Prostate gland (tissue), 2 donors: ENCODE measurements around the gene FUT3. TPM values are rescaled to one million over a fixed set of nuclear protein-coding genes. Genes with fewer than 3 reads are reported as not detected.
"Not testable (repeated sequence)": the region's sequence is repeated elsewhere in the genome, so short reads cannot be mapped to it uniquely, and the experiment has no call there.

Experiments used
- DNase-seq: peaks from one replicate; pipeline ENCODE4 v3.0.0-alpha.2; 2019; ENCODE audit warnings: low spot score
- H3K27ac ChIP-seq, 2 donors: fragments of 200-600 bp; sonication (generic); 2 replicates each; pipeline ENCODE4 v1.5.1; 2017 to 2019
- H3K27me3 ChIP-seq: fragments of 200-600 bp; sonication (generic); replicated peaks from 2 replicates; pipeline ENCODE4 v1.5.1; 2019; ENCODE audit not compliant: insufficient read depth
- H3K36me3 ChIP-seq, 2 donors: fragments of 200-600 bp; sonication (generic); 1 replicate in 1 of 2; 2 replicates in 1 of 2; pipeline versions ENCODE4 v1.5.1 to v1.8.1; 2017 to 2019
- H3K4me1 ChIP-seq: fragments of 200-600 bp; sonication (generic); replicated peaks from 2 replicates; pipeline ENCODE4 v1.5.1; 2019
- H3K4me3 ChIP-seq, 2 donors: fragments of 200-600 bp; sonication (generic); 2 replicates each; pipeline ENCODE4 v1.5.1; 2017 to 2019
- H3K9me3 ChIP-seq: fragments of 200-600 bp; sonication (generic); 2 replicates; pipeline ENCODE4 v1.5.1; 2017
- CTCF ChIP-seq, 4 experiments: fragments of 200-600 bp in 2 of 4; fragments of 450-650 bp in 2 of 4; sonication (generic) in 2 of 4; IDR thresholded peaks; 1 replicate in 3 of 4; 2 replicates in 1 of 4; pipeline ENCODE4 v1.5.1; 2016 to 2019; ENCODE audit warnings: antibody characterized with exemption in 4 of 4, mild to moderate bottlenecking in 2 of 4, moderate library complexity in 2 of 4
- POLR2A ChIP-seq: fragments of 450-650 bp; IDR thresholded peaks from one replicate; pipeline ENCODE4 v1.6.1; 2016; ENCODE audit warnings: antibody characterized with exemption, mild to moderate bottlenecking
- POLR2AphosphoS5 ChIP-seq: sonication (generic); formaldehyde crosslinking; IDR thresholded peaks from one replicate; pipeline ENCODE4 v1.6.1; 2017; ENCODE audit warnings: antibody characterized with exemption
- WGBS: methylation state at CpG from one replicate; pipeline ENCODE4 v1.1.5; 2018; 5-methylcytosine and 5-hydroxymethylcytosine counted together
- intact Hi-C: fragments of 100-400 bp; cut with DNase I; formaldehyde crosslinking; loops from one replicate; pipeline ENCODE4 v1.14.2; 2022
- total RNA-seq, 2 donors: library from RNA; depleted of rRNA; stranded (reverse); fragments of >200 nt; gene quantifications; one replicate each; pipeline ENCODE4 v1.1.0, GENCODE V29; 2016

The FUT3 gene
- total RNA-seq, 2 donors from 2014 or later: 1.4 to 2.1 TPM

DNA sequence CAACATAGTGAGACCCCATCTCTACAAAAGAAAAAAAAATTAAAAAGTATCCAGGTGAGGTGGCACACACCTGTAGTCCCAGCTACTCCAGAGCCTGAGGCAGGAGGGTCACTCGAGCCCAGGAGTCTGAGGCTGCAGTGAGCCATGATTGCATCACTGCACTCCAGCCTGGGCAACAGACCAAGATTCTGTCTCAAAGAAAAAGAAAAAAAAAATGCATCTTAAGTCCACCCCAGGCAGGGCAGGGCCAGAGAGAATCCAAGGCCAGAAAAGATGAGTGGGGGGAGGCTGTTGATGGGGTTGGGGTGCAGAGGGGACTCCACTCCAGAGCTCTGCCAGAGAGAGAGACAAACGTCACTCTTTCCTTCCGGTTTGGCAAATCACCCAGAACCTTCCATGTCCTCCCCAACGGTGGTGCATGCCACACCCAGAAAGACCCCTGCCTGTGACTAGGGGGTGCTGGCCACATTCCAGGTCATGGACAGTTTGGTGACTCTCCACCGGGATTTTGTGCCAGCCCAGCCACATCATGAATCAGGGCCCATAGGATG is 431 bp downstream of the FUT3 start:
- WGBS: 8% methylated on average over 5 of the region's 5 CpGs
- no peak overlapping the region for H3K4me3 ChIP-seq
- H3K4me1 ChIP-seq: no peaks in the 10 kb centered on the region
- TF ChIP-seq CTCF (IDR thresholded peaks at IDR 0.05) (no peak), POLR2AphosphoS5 (no peak), POLR2A (no peak)
- H3K27ac ChIP-seq: no peak overlapping the region
- intact Hi-C loops: no loop called here
- H3K27me3 ChIP-seq: no peaks in the 10 kb centered on the region
- no peaks in the 10 kb centered on the region for H3K9me3 ChIP-seq
- no peak for DNase-seq
- H3K36me3 ChIP-seq: no peaks in the 10 kb centered on the region

DNA sequence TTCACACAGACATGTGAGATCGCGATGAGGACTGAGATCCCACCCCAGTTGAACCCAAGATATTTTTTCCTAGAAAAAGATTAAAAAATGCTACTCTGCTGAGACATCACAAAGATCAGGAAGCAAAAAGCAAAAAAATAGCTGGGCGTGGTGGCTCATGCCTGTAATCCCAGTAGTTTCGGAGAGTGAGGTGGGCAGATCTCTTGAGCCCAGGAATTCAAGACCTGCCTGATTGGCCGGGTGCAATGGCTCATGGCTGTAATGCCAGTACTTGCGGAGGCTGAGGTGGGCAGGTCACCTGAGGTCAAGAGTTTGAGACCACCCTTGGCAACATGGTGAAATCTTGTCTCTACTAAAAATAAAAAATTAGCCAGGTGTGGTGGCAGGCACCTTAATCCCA is 1.1 kb downstream of the FUT3 start:
- H3K27me3 ChIP-seq: no peaks in the 10 kb centered on the region
- intact Hi-C loops: no loop called here
- TF ChIP-seq POLR2A (no peak), POLR2AphosphoS5 (no peak), CTCF (IDR thresholded peaks at IDR 0.05) (no peak)
- no peak for DNase-seq
- no peak overlapping the region for H3K4me3 ChIP-seq
- WGBS: 80% methylated on average over 6 of the region's 6 CpGs
- H3K27ac ChIP-seq: no peak overlapping the region
- no peaks in the 10 kb centered on the region for H3K4me1 ChIP-seq
- H3K9me3 ChIP-seq: no peaks in the 10 kb centered on the region
- H3K36me3 ChIP-seq: no peaks in the 10 kb centered on the region

GRCh38 chr19:5848621-5849020 is 2.6 kb downstream of the FUT3 start:
- DNase-seq, H3K36me3 ChIP-seq, H3K9me3 ChIP-seq, intact Hi-C loops, H3K4me1 ChIP-seq, H3K27ac ChIP-seq, H3K27me3 ChIP-seq, H3K4me3 ChIP-seq: not testable (repeated sequence)
- 74% methylated on average over 5 of the region's 5 CpGs for whole genome bisulfite sequencing

DNA sequence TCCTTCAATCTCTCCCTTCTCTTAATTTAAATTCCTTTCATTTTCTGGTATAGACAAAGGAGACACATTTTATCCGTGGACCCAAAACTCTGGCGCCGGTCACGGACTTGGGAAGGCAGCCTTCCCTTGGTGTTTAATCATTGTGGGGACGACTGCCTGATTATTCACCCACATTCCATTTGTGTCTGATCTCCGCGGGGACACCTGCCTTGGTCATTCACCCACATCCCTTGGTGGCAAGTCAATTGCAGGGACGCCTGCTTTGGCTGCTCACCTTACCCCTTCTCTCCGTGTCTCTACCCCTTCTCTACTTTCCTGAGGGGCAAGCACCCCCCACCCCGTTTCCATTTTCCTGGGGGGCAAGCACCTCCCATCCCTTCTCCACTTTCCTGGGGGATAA is 3.4 kb downstream of the FUT3 start:
- H3K27ac ChIP-seq, intact Hi-C loops, H3K9me3 ChIP-seq, H3K4me3 ChIP-seq, H3K27me3 ChIP-seq, H3K4me1 ChIP-seq, DNase-seq, H3K36me3 ChIP-seq: not testable (repeated sequence)
- WGBS: 80% methylated on average over 10 of the region's 10 CpGs

GRCh38 chr19:5844456-5845433 is 6.5 kb downstream of the FUT3 start:
- Histone ChIP-seq H3K36me3 (no peaks in the 10 kb centered on the region), H3K27ac (no peak overlapping the region), H3K4me1 (no peaks in the 10 kb centered on the region), H3K27me3 (no peaks in the 10 kb centered on the region), H3K4me3 (no peak overlapping the region), H3K9me3 (no peaks in the 10 kb centered on the region)
- intact Hi-C loops: no loop called here
- DNase-seq: no peak
- 93% methylated on average over 22 of the region's 24 CpGs for WGBS
- TF ChIP-seq CTCF (IDR thresholded peaks at IDR 0.05) (no peak), POLR2AphosphoS5 (no peak), POLR2A (no peak)
